Subcutaneous abdominal adipose tissue (tissue), 5 donors: ENCODE data around the gene VSTM4.

Source experiments
- H3K27ac ChIP-seq: one replicate; pipeline ENCODE4 v1.7.0; 2013; ENCODE audit warnings: low read depth, mild to moderate bottlenecking, inconsistent platforms, low read length, moderate library complexity
- H3K27me3 ChIP-seq, 5 donors: one replicate each; pipeline ENCODE4 v1.7.0; 2013; ENCODE audit warnings: low read length in 5 of 5, inconsistent platforms in 1 of 5; ENCODE audit not compliant: control insufficient read depth in 5 of 5, insufficient read depth in 4 of 5
- H3K36me3 ChIP-seq, 5 donors: one replicate each; pipeline ENCODE4 v1.7.0; 2013; ENCODE audit warnings: low read length in 5 of 5; ENCODE audit not compliant: control insufficient read depth in 5 of 5, insufficient read depth in 5 of 5
- H3K4me1 ChIP-seq, 5 donors: one replicate each; pipeline ENCODE4 v1.7.0; 2013; ENCODE audit warnings: low read length in 5 of 5, mild to moderate bottlenecking in 3 of 5, moderate library complexity in 1 of 5; ENCODE audit not compliant: control insufficient read depth in 5 of 5, insufficient read depth in 5 of 5
- H3K4me3 ChIP-seq, 5 donors: one replicate each; pipeline ENCODE4 v1.7.0; 2013; ENCODE audit warnings: low read length in 5 of 5, low read depth in 1 of 5
- H3K9ac ChIP-seq, 5 donors: one replicate each; pipeline ENCODE4 v1.7.0; 2013; ENCODE audit warnings: low read length in 5 of 5, mild to moderate bottlenecking in 4 of 5, moderate library complexity in 3 of 5
- H3K9me3 ChIP-seq, 5 donors: one replicate each; pipeline ENCODE4 v1.7.0; 2013; ENCODE audit warnings: low read length in 5 of 5; ENCODE audit not compliant: control insufficient read depth in 5 of 5
- donor health status: healthy.
- donor health status: healthy.
- donor health status: healthy.
- donor health status: healthy.
- donor health status: healthy.

The VSTM4 gene

GRCh38 chr10:49076741-49077521, 38.4 kb downstream of the VSTM4 start:
- Histone ChIP-seq H3K4me3 (no peak overlapping the region), H3K9me3 (no peaks in the 10 kb centered on the region), H3K36me3 (peaks cover 0 to 36% (median 33%) of the 10 kb centered on the region in 5 donors), H3K27ac (no peak overlapping the region), H3K9ac (no peak overlapping the region), H3K4me1 (peaks cover 8 to 37% (median 26%) of the 10 kb centered on the region in 5 donors), H3K27me3 (no peaks in the 10 kb centered on the region)

GRCh38 chr10:49076319-49076718, 39.0 kb downstream of the VSTM4 start:
- H3K36me3 ChIP-seq = peaks cover 0 to 42% (median 33%) of the 10 kb centered on the region in 5 donors
- H3K27ac ChIP-seq = no peak overlapping the region
- H3K4me1 ChIP-seq = peaks cover 8 to 33% (median 21%) of the 10 kb centered on the region in 5 donors

GRCh38 chr10:49075743-49076142, 39.6 kb downstream of the VSTM4 start:
- Histone ChIP-seq H3K4me3 (no peak overlapping the region), H3K27me3 (no peaks in the 10 kb centered on the region), H3K9me3 (no peaks in the 10 kb centered on the region), H3K9ac (no peak overlapping the region), H3K27ac (no peak overlapping the region), H3K36me3 (peaks cover 0 to 43% (median 33%) of the 10 kb centered on the region in 5 donors), H3K4me1 (peaks cover 2 to 33% (median 17%) of the 10 kb centered on the region in 5 donors)

More at GRCh38 chr10:49076319-49076718, 39.0 kb downstream of the VSTM4 start:
- Histone ChIP-seq H3K9me3 (no peaks in the 10 kb centered on the region), H3K9ac (no peak overlapping the region), H3K27me3 (no peaks in the 10 kb centered on the region), H3K4me3 (no peak overlapping the region)

- H3K9ac ChIP-seq = no peak overlapping the region
- no peak overlapping the region for H3K27ac ChIP-seq
- no peaks in the 10 kb centered on the region for H3K27me3 ChIP-seq
- H3K36me3 ChIP-seq = peaks cover 0 to 43% (median 33%) of the 10 kb centered on the region in 5 donors
- no peak overlapping the region for H3K4me3 ChIP-seq
- H3K4me1 ChIP-seq = peaks cover 0 to 27% (median 10%) of the 10 kb centered on the region in 5 donors
- no peaks in the 10 kb centered on the region for H3K9me3 ChIP-seq
Observed at GRCh38 chr10:49074836-49075682, 40.3 kb downstream of the VSTM4 start.

- Histone ChIP-seq H3K9me3 (no peaks in the 10 kb centered on the region), H3K36me3 (peaks cover 0 to 46% (median 33%) of the 10 kb centered on the region in 5 donors), H3K4me3 (no peak overlapping the region), H3K9ac (no peak overlapping the region), H3K4me1 (peaks cover 0 to 16% (median 5%) of the 10 kb centered on the region in 5 donors), H3K27ac (no peak overlapping the region), H3K27me3 (no peaks in the 10 kb centered on the region)
Observed at GRCh38 chr10:49072166-49072885, 43.0 kb downstream of the VSTM4 start.

- no peaks in the 10 kb centered on the region for H3K9me3 ChIP-seq
- H3K36me3 ChIP-seq = peaks cover 0 to 41% (median 26%) of the 10 kb centered on the region in 5 donors
- H3K27me3 ChIP-seq = no peaks in the 10 kb centered on the region
- no peak overlapping the region for H3K9ac ChIP-seq
- H3K4me3 ChIP-seq = no peak overlapping the region
- H3K27ac ChIP-seq = no peak overlapping the region
- H3K4me1 ChIP-seq = peaks cover 0 to 10% (median 0%) of the 10 kb centered on the region in 5 donors
Observed at GRCh38 chr10:49071160-49071761, 44.1 kb downstream of the VSTM4 start.

- no peaks in the 10 kb centered on the region for H3K27me3 ChIP-seq
- H3K4me3 ChIP-seq = no peak overlapping the region
- no peak overlapping the region for H3K27ac ChIP-seq
- H3K4me1 ChIP-seq = peaks cover 0 to 10% (median 0%) of the 10 kb centered on the region in 5 donors
- H3K9ac ChIP-seq = no peak overlapping the region
- H3K36me3 ChIP-seq = peaks cover 0 to 36% (median 21%) of the 10 kb centered on the region in 5 donors
- no peaks in the 10 kb centered on the region for H3K9me3 ChIP-seq
Observed at GRCh38 chr10:49070701-49071100, 44.6 kb downstream of the VSTM4 start.

GRCh38 chr10:49068672-49069217, 46.6 kb downstream of the VSTM4 start:
- Histone ChIP-seq H3K9me3 (no peaks in the 10 kb centered on the region), H3K27ac (no peak overlapping the region), H3K36me3 (peaks cover 4 to 22% (median 9%) of the 10 kb centered on the region in 5 donors), H3K27me3 (no peaks in the 10 kb centered on the region), H3K4me1 (peaks cover 0 to 10% (median 0%) of the 10 kb centered on the region in 5 donors), H3K9ac (no peak overlapping the region), H3K4me3 (no peak overlapping the region)

GRCh38 chr10:49068209-49068608, 47.1 kb downstream of the VSTM4 start:
- no peak overlapping the region for H3K4me3 ChIP-seq
- H3K36me3 ChIP-seq = peaks cover 4 to 26% (median 11%) of the 10 kb centered on the region in 5 donors
- H3K27ac ChIP-seq = no peak overlapping the region
- H3K9me3 ChIP-seq = no peaks in the 10 kb centered on the region
- no peak overlapping the region for H3K9ac ChIP-seq
- H3K4me1 ChIP-seq = peaks cover 0 to 10% (median 0%) of the 10 kb centered on the region in 5 donors
- no peaks in the 10 kb centered on the region for H3K27me3 ChIP-seq
